K562 (cell line): ENCODE results near the gene POLR2C. TPM values are rescaled to one million over a fixed set of nuclear protein-coding genes. Genes with fewer than 3 reads are reported as not detected.

Source experiments
- ARID3B ChIP-seq: fragments of 250-450 bp; sonication (Bioruptor Pico); IDR thresholded peaks from 2 replicates; pipeline ENCODE4 v1.4.0; 2020; ENCODE audit warnings: borderline replicate concordance
- CHCHD3 ChIP-seq: fragments of 250-450 bp; sonication (Bioruptor Pico); IDR thresholded peaks from 2 replicates; pipeline ENCODE4 v2.1.2; 2022; ENCODE audit warnings: mild to moderate bottlenecking
- CTBP1 ChIP-seq: fragments of 450-650 bp; IDR thresholded peaks from 2 replicates; pipeline ENCODE4 v1.6.1; 2016; ENCODE audit warnings: borderline replicate concordance
- DPF2 ChIP-seq: fragments of 450-650 bp; IDR thresholded peaks from 2 replicates; pipeline ENCODE4 v1.6.1; 2016
- HNRNPH1 ChIP-seq: fragments of 200-400 bp; formaldehyde crosslinking; optimal IDR thresholded peaks from 2 replicates; pipeline ENCODE3; 2017; ENCODE audit warnings: low read depth, mild to moderate bottlenecking, low read length, moderate library complexity
- KDM1A ChIP-seq, 2 experiments: fragments of 450-650 bp; IDR thresholded peaks; 2 replicates each; pipeline ENCODE4 v1.6.1; 2016; ENCODE audit warnings: mild to moderate bottlenecking in 2 of 2
- MCM5 ChIP-seq: fragments of 450-650 bp; IDR thresholded peaks from 2 replicates; pipeline ENCODE4 v1.6.1; 2016; ENCODE audit warnings: low read depth
- NBN ChIP-seq: fragments of 450-650 bp; IDR thresholded peaks from 2 replicates; pipeline ENCODE4 v1.6.1; 2016; ENCODE audit warnings: low read depth, mild to moderate bottlenecking
- NR4A1 ChIP-seq, 2 experiments: fragments of 250-450 bp in 1 of 2; fragments of 450-650 bp in 1 of 2; sonication (Bioruptor Pico) in 1 of 2; IDR thresholded peaks; 2 replicates each; pipeline versions ENCODE4 v1.4.0 to v1.6.1; 2016 to 2020; ENCODE audit warnings: mild to moderate bottlenecking in 2 of 2, missing compliant biosample characterization in 1 of 2, missing genetic modification characterization in 1 of 2, moderate library complexity in 1 of 2
- PRPF4 ChIP-seq: fragments of 200-400 bp; formaldehyde crosslinking; IDR thresholded peaks from one replicate; pipeline ENCODE4 v1.6.1; 2017; ENCODE audit warnings: low read length, low read depth, mild to moderate bottlenecking; ENCODE audit not compliant: insufficient read depth, poor library complexity, severe bottlenecking
- RERE ChIP-seq: sonication (generic); formaldehyde crosslinking; IDR thresholded peaks from 2 replicates; pipeline ENCODE4 v1.8.0; 2023; ENCODE audit warnings: missing genetic modification reagents, mild to moderate bottlenecking, borderline replicate concordance
- SMAD3 ChIP-seq: fragments of 450-650 bp; formaldehyde crosslinking; conservative IDR thresholded peaks from 2 replicates; pipeline ENCODE4 v1.4.0; 2020; ENCODE audit warnings: mild to moderate bottlenecking
- UBTF ChIP-seq, 2 experiments: IDR thresholded peaks; 2 replicates each; pipeline ENCODE4 v1.6.1; 2012; ENCODE audit warnings: improper control_type of control experiment in 2 of 2, low read depth in 2 of 2, low read length in 2 of 2, borderline replicate concordance in 1 of 2
- ZBED1 ChIP-seq: IDR thresholded peaks from 2 replicates; pipeline ENCODE4 v1.6.1; 2014
- ZBTB43 ChIP-seq: sonication (generic); formaldehyde crosslinking; IDR thresholded peaks from 2 replicates; pipeline ENCODE4 v1.8.0; 2023; ENCODE audit warnings: mild to moderate bottlenecking, missing genetic modification reagents
- ZNF316 ChIP-seq: fragments of 450-650 bp; IDR thresholded peaks from 2 replicates; pipeline ENCODE4 v1.6.1; 2016
- ZNF717 ChIP-seq: fragments of 250-450 bp; sonication (Bioruptor Pico); IDR thresholded peaks from 2 replicates; pipeline ENCODE4 v1.5.0; 2021
- polyA plus RNA-seq, 8 experiments: library from polyadenylated mRNA; depleted of rRNA in 4 of 8; stranded (reverse) in 5 of 8; unstranded in 3 of 8; fragments of >200 nt; fragmentation: Nextera tagmentation in 2 of 8; fragmentation: Illumina TruSeq in 1 of 8; extraction: Ambion mirVana in 2 of 8; extraction: Trizol in 1 of 8; gene quantifications; 2 replicates each; pipeline versions ENCODE4 v1.2.1 to v1.2.3, GENCODE V29; 2011 to 2014; ENCODE audit warnings: inconsistent platforms in 1 of 8, missing spikeins in 1 of 8
- total RNA-seq, 7 experiments: library from RNA; depleted of rRNA in 6 of 7; stranded (reverse); fragments of >200 nt in 6 of 7; fragmentation: Illumina TruSeq in 2 of 7; extraction: Trizol in 2 of 7; gene quantifications; 2 replicates each; pipeline versions ENCODE4 v1.2.1 to v1.2.3, GENCODE V29; 2011 to 2021; ENCODE audit warnings: low replicate concordance in 1 of 7

POLR2C gene
- total and polyA plus RNA-seq, 9 of the 15 experiments (the other 6 are each of a cell fraction or from before 2014, with no cell fraction given): 70.3 to 163 (median 92.3) TPM

DNA sequence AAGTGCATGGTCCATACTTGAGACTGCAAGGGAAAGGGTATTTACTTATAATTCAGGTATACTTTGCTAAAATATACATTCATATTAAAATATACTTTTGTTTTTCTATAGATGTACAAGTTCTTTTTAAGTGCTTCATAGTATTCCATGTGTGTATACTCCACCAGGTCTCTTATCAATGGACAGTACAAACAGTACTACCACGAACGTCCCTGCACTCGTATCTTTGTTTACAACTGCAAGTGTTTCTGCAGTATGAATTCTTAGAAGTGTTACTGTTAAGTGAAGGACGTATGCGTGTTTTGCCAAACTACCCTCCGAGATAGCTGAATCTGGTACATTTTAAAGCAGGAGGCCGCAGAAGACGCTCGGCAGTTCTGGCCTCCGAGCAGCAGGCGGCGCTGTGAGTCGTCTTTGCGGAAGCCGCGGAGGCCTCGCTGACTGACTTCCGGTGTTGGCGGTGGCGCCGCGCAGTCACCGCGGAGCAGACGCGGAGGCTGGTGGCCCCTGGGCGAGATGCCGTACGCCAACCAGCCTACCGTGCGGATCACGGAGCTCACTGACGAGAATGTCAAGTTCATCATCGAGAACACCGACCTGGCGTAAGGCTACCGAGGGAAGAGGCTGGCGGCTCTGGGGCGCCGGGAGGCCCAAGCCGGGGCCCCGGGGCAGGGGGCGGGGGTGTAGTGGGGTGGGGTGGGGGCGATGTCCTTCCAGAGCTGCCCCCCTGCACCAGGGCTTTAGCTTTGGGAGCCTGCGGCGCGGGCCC is at the start of gene POLR2C (continued):
- no peak for TF ChIP-seq NR4A1 (CRISPR knock-in tag; IDR thresholded peaks at IDR 0.05)
- no peak for TF ChIP-seq NR4A1 (tag; IDR thresholded peaks at IDR 0.05)
- no peak for TF ChIP-seq DPF2
- no peak for TF ChIP-seq HNRNPH1
- TF ChIP-seq NBN: peak; percentile 89
- peak in 1 of 2 experiments; percentile 65; a peak in 3 of 4 replicates for TF ChIP-seq KDM1A (IDR thresholded peaks at IDR 0.05)
- TF ChIP-seq CTBP1: peak; percentile 53; the same call in 1 of the 2 replicates
- no peak for TF ChIP-seq CHCHD3 (CRISPR knock-in tag)
- TF ChIP-seq ZBTB43 (CRISPR knock-in tag): no peak
- peak; percentile 45; the same call in 1 of the 2 replicates for TF ChIP-seq SMAD3 (CRISPR knock-in tag)
- TF ChIP-seq ZNF316: no peak
- TF ChIP-seq ZNF717 (CRISPR knock-in tag): no peak
- no peak for TF ChIP-seq MCM5
- TF ChIP-seq RERE (CRISPR knock-in tag): no peak
- no peak for TF ChIP-seq ARID3B (CRISPR knock-in tag)
- TF ChIP-seq UBTF (IDR thresholded peaks at IDR 0.05; ENCODE audit: borderline replicate concordance in 1 of 2, low read depth in 2 of 2, low read length in 2 of 2): 0 out of 4 replicates have a peak, but pooled peaks of 1 of the 2 experiments have one; percentile 38
- no peak for TF ChIP-seq ZBED1
- TF ChIP-seq PRPF4: no peak
